ENCODE results near the gene ITGB5.

- TF ChIP-seq CTCF (conservative IDR thresholded peaks at IDR 0.05; ENCODE audit: low read length) (no peak), EZH2phosphoT487 (IDR thresholded peaks at IDR 0.05; ENCODE audit: borderline replicate concordance, low read depth, low read length) (no peak)
Measured at GRCh38 chr3:124829178-124829818, 57.9 kb downstream of the ITGB5 start.
